ENCODE data around the gene HPS6. TPM values are rescaled to one million over a fixed set of nuclear protein-coding genes. Genes with fewer than 3 reads are reported as not detected.

HPS6 gene
- total RNA-seq, 1 experiment from 2014 or later = 18.7 TPM

- Mint-ChIP-seq H3K4me3 (peak overlapping the region; percentile 81), H3K36me3 (no peaks in the 10 kb centered on the region), H3K27me3 (ENCODE audit: low read depth) (peaks cover 22% of the 10 kb centered on the region), H3K4me1 (peaks cover 15% of the 10 kb centered on the region), H3K9me3 (no peaks in the 10 kb centered on the region), H3K27ac (no peak overlapping the region)
- TF ChIP-seq PRDM15 (CRISPR knock-in tag; IDR thresholded peaks at IDR 0.05) (no peak), SMAD4 (CRISPR knock-in tag; IDR thresholded peaks at IDR 0.05) (no peak), FOXK1 (CRISPR knock-in tag; IDR thresholded peaks at IDR 0.05) (no peak), SMAD3 (CRISPR knock-in tag; IDR thresholded peaks at IDR 0.05; ENCODE audit: borderline replicate concordance) (no peak), ZNF532 (CRISPR knock-in tag; IDR thresholded peaks at IDR 0.05; ENCODE audit: borderline replicate concordance) (no peak), MAX (CRISPR knock-in tag; IDR thresholded peaks at IDR 0.05) (0 out of 2 replicates have a peak, but pooled peaks have one; percentile 24), SP1 (CRISPR knock-in tag; conservative IDR thresholded peaks at IDR 0.05) (no peak)
- CTCF ChIA-PET = interaction anchor here (0.7 to 9.0 kb wide), 5 partner anchors 9 to 227 kb away, joined by 3 to 134 read pairs (median 3); partner anchors contain the start of gene KCNIP2
- POLR2A ChIA-PET = interaction anchor here (1.4 kb wide), 1 partner anchor 10 kb away, joined by 6 read pairs; the partner anchor contains the start of gene ARMH3
- no peak for ATAC-seq
- DNase-seq (ENCODE audit: low spot score) = no peak
These were observed 1.4 kb downstream of the HPS6 start for GRCh38 chr10:102066399-102067088.

- no peak for DNase-seq (ENCODE audit: low spot score)
- ChIA-PET POLR2A (no interaction called here), CTCF (interaction anchor here (1.1 to 9.0 kb wide), 3 partner anchors 45 to 228 kb away, joined by 3 to 134 read pairs (median 3); partner anchors contain the start of gene KCNIP2)
- no peak for ATAC-seq
- Mint-ChIP-seq H3K4me1 (peaks cover 15% of the 10 kb centered on the region), H3K4me3 (no peak overlapping the region; the same call in 1 of the 2 replicates), H3K36me3 (no peaks in the 10 kb centered on the region), H3K27ac (no peak overlapping the region), H3K27me3 (ENCODE audit: low read depth) (peaks cover 20% of the 10 kb centered on the region), H3K9me3 (no peaks in the 10 kb centered on the region)
- TF ChIP-seq ERG (CRISPR knock-in tag; IDR thresholded peaks at IDR 0.05) (no peak), STAT6 (CRISPR knock-in tag; conservative IDR thresholded peaks at IDR 0.05; ENCODE audit: low read depth) (no peak), NFE2L1 (CRISPR knock-in tag; IDR thresholded peaks at IDR 0.05) (no peak), ZNF138 (CRISPR knock-in tag; conservative IDR thresholded peaks at IDR 0.05) (no peak), SOX15 (CRISPR knock-in tag; IDR thresholded peaks at IDR 0.05) (no peak), ZNF281 (CRISPR knock-in tag; IDR thresholded peaks at IDR 0.05) (no peak), ZNF121 (CRISPR knock-in tag; IDR thresholded peaks at IDR 0.05) (no peak), ESRRA (CRISPR knock-in tag; IDR thresholded peaks at IDR 0.05; ENCODE audit: borderline replicate concordance) (no peak), NFYB (CRISPR knock-in tag; conservative IDR thresholded peaks at IDR 0.05; ENCODE audit: low read depth) (no peak)
These were observed 2.2 kb downstream of the HPS6 start for GRCh38 chr10:102067091-102067916.

Measured in WTC11 (cell line).